A204.1 (cell line): ENCODE data around the gene PEX3.
"Not testable (repeated sequence)": the region's sequence is repeated elsewhere in the genome, so short reads cannot be mapped to it uniquely, and the experiment has no call there.

Source experiments
- FAIRE-seq: peaks from 2 replicates; lab custom pipeline; 2012; peaks lifted over from hg19 to GRCh38; lab: Jason Lieb, UNC

The PEX3 gene

DNA sequence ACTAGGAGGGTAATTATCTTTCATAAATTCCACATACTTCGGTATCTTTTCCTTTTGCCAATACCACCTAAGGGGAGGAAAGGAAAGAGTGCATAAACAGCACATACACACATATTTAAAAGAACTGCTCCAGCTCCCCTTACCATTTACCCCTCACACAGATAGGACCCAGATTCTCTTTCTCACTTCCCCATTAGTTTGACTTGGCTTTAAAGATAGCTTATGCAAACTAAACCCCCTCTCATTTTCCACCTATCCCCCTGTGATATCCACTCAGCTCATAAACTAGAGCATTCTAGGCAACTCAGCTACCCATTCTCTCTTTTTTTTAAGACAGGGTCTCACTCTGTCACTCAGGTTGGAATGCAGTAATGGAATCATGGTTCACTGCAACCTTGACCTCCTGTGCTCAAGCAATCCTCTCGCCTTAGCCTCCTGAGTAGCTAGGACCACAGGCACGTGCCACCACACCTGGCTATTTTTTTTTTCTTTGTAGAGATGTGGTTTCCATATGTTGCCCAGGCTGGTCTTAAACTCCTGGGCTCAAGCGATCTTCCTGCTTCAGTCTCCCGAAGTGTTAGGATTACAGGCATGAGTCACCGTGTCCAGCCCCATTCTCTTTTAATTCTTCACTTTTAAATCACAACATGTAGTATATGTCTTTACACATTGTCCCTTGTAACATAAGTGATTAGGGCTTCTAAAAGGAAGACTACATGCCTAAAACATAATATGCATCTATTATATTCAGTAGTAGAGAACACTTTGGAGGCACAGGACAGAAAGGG, 56.9 kb downstream of the PEX3 start:
- FAIRE-seq, result no peak

DNA sequence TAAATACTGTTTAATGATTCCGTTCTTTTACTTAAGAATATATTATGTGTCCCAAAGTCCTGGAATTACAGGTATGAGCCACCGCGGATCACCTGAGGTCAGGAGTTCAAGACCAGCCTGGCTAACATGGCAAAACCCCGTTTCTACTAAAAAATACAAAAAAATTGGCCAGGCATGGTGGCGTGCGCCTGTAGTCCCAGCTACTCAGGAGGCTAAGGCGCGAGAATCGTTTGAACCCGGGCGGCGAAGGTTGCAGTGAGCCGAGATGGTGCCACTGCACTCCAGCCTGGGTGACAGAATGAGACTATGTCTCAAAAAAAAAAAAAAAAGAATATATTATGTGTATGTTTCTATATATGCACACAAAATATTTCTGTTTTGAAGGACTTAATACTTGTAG, 59.7 kb downstream of the PEX3 start:
- not testable (repeated sequence) for FAIRE-seq

DNA sequence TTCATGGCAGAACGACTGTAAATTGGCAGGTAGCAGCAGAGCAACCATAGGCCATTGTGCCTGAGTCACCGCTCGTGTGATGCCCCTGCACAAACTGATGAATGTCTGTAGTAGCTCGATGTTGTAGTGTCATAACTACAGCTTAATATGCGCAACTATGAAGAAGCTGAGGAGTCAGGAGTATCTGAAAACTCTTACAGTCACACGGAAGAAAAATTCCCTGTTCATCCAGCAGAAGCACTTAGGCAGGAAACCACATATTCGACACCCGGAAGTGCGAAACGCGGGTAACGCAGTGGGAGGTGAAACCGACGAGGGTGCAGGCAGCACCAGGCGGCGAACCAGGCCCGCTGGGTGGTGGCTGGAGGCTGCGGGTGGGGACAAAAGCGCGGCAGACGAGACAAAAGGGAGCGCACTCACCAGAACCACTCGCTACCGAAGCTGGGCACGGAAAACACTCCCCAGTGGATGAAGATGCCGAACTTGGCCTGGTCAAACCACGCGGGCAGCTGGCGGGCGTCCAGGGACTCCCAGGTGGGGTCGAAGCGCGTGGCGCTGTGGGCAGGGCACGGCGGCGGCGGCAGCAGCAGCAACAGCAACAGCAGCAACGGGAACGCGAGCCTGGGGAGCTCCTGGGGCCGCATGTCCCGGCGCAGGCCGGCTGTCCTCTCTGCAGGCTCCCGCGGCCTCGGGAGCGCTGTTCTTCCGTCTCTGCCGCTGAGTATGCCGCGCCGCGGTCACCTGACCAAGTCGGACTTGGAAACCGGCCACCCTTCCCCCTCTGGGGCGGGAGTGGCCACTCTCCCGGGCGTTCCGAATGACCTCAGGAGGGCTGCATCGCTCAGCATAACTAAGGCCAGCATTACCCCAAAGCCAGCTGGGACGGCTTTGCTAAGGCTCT, 60.6 kb downstream of the PEX3 start, which contains the start of gene FUCA2:
Gene FUCA2 (minus strand): TSS at position 730 of the 901 bp plus-strand sequence. CDS start 86 bp downstream, at position 644.
- FAIRE-seq, result no peak

DNA sequence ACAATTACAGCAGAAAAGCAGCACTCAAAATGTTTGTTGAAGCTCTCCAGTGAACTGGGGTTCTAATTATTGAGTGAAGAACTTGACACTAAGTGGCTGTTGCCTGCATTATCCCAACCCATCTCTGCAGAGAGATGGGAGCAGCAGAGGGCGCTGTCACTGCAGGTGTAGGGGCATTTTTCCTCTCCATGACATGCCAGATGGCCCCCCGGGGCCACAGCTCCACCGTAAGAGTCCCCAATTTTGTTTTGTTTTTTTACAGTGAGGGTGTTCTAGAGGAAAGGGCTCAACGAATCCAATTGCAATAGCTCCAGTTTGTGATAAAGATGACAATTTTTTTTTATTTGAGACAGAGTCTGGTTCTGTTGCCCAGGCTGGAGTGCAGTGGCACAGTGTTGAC, 62.8 kb downstream of the PEX3 start:
- no peak for FAIRE-seq

DNA sequence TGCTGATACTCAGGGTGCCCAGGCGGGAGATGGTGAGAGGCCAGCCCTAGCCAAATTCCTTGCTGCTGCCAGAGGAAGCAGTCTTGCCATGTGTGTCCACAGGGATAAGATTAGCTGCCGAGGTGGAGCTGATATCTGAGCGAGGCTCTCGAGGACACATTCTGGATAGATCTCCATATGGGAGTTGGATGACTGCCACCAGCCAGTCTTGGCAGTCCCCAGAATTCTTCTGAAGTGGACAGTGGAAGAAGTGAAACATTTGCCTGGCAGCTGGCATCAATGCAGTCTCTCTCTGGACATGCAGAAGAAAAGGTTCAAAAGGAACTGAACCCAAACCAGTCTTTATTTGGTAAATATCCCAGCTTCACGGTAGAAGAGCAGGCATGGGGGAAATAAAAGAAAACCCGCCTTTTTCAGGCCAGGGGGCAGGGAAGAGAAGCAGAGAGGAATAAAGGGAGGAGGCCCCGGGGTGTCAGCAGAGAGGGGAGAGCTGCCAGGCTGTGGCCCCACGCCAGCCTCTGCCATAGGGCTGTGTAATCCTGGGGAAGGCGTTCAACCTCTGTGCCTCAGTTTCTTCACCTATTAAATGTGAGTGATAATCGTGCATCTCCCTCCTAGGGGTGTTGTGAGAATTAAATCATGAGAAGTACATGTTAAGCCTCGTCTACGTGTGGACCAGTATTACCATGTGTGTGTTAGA, 64.6 kb downstream of the PEX3 start:
- no peak for FAIRE-seq

DNA sequence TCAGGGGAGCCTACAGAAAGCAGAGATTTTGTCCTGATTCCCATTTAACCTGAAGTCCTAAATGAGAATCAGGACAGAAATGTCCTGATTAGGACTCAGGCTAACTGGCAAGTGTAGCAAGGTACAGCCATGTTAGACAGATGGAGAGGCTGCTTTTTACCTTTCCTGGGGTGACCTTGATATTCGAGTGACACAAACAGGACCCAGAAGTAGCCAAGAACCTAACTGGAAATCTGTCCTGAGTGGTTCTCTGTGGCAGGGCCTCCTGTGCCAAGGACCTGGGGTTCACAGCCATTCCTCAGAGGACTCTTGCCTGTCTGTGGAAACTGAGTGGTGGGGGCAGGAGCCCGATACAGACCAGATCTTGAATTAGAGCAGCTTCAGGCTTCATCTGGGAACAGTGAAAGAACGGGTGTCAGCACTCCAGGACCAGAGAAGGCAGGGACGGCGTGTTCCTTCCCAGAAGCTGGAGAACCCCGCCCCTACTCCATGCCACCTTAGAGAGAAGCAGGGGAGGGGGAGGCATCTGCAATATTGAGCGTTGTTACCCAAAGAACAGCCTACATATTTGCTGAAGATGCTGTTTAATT, 65.3 kb downstream of the PEX3 start:
- FAIRE-seq, result no peak

DNA sequence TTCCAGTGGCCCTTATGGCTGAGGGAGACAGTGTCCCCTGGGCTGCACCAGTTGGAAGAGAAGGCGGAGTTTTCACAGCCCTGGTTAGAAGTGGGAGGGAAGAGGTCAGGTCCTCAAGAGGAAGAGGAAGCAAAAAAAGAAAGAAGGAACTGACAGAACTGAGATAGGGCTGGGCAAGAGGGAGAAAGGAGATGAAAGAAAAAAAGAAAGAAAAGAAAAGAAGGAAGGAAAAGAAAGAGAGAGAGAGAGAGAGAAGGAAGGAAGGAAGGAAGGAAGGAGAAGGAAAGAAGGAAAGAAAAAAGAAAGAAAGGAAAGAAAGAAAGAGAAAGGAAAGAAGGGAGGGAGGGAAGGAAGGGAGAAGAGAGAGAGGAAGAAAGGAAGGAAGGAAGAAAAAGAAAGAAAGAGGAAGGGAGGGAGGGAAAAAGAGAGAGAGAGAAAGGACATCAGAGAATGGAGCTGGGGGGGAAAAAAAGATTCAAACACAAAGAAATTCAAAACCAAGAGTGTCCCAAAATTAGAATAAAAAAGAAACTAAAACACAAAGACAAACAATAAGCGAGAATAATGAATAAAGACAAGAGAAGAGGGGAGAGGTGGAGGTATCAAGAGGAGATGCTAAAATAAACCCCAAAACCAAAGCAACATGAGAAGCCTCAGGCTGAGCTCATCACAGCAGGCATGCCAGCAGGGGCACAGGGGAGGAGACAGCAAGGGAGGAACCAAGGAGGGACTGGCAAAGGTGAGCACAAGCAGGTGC, 66.3 kb downstream of the PEX3 start:
- no peak for FAIRE-seq

DNA sequence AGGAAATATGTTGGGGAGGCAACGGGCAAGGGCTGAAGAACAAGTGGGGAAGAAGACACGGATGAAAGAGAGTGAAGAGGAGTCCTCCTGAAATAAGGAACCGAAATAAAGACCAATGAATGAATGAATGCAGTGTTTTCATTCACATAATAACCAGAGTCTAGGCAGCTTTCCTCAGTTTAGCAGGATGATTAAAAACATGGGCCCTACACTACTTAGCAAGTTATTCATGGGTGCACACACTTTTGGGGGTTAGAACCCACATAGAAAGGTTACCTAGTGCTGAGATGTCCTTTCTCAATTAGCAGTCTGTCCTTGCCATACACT, 66.8 kb downstream of the PEX3 start:
- FAIRE-seq, result no peak

DNA sequence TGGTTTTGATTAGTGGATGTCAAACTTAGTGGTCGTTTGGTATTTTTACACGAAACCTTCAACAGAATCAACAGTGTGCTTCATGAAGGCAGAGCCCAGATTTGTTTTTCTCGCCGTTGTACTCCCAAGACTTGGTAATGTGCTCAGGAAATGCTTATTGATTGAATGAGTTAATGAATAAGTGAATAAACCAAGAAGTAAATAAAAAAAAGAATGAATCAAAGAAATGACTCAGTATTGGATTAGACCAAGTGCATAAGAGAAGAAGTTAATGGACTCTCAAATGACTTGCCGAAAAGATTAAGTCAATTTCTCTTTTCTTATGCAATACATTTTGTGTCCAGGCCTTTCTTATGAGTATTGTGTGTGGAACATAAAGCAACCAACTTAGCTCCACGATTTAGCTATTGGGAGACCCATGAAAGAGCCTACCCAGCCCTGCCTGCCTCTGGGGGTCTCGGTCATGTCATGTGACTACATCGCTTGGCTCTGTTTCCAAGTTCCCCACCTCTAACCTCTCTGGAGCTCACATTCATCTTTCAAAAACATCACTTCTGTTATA, 71.5 kb downstream of the PEX3 start:
- no peak for FAIRE-seq

DNA sequence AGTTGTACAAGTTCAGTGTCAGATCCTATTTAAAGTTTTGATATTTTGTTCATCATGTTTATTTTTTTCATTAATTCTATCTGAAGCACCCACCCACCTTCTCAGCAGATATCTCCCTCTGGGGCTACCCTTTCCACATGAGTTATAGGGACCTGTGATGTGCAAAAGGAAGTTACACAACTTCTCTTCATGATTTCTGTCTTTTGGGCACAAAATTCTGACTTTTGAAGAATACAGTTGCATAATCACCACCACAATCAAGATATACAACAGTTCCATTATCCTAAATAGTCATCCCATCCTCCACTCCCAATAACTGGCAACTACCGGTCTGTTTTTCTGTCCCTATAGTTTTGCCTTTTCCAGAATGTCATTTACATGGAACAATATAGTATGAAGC, 74.8 kb downstream of the PEX3 start:
- FAIRE-seq, result no peak

DNA sequence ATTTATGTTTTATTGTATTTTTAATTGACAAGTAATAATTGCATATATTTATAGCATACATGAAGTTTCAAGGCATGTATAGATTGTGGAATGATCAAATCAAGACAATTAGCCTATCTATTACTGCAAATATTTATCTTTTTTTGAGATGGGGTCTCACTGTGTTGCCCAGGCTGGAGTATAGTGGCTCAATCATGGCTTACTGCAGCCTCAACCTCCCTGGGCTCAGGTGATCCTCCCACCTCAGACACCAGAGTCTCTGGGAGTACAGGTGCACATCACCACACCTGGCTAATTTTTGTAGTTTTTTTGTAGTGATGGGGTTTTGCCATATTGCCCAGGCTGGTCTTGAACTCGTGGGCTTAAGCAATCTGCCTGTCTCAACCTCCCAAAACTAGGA, 77.1 kb downstream of the PEX3 start:
- FAIRE-seq, result no peak

DNA sequence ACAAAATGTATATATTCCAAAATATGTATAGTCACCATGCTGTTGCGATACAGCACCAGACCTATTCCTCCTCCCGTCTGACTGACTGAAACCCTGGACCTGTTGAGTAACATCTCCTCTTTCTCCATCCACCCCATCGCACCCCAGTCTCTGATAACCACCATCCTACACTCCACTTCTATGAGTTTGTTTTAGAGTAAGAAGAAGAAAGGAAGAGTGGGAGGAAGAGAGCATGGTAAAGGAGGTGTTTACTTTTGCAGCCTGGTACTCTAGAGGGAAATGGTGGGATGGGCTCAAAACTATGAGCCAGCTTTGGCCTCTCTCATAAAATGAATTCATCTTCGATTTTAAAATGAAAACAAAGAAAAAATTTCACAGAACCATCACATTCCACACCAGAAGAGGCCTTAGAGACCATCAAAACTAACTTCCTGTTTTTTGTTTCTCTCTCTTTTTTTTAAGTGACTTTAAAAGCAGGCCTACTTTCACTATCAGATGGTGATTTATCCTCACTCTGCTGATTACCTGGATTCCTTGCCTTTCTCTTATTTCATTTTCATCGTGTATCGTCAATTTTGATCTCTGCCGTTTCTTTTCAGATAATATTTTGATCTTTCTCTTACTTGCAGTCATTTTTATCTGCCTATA, 77.7 kb downstream of the PEX3 start:
- no peak for FAIRE-seq

DNA sequence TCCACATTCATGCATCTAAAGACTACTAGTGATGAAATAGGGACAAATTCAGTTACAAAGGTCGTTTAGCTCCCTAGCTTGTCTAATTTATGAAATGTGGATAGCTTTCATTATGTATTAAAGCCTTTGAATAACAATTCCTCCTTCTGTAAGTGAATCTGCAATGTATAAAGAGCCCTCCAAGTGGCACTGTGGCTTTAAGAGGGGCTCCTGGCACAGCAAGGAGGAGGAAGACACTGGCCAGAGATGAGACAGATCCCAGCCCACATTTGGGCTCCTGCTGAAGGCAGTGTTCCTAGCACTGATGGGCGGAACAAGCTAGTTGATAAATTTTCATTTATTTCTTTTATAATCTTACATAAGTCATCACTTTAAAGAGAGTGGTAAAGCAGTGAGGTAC, 78.5 kb downstream of the PEX3 start:
- no peak for FAIRE-seq

DNA sequence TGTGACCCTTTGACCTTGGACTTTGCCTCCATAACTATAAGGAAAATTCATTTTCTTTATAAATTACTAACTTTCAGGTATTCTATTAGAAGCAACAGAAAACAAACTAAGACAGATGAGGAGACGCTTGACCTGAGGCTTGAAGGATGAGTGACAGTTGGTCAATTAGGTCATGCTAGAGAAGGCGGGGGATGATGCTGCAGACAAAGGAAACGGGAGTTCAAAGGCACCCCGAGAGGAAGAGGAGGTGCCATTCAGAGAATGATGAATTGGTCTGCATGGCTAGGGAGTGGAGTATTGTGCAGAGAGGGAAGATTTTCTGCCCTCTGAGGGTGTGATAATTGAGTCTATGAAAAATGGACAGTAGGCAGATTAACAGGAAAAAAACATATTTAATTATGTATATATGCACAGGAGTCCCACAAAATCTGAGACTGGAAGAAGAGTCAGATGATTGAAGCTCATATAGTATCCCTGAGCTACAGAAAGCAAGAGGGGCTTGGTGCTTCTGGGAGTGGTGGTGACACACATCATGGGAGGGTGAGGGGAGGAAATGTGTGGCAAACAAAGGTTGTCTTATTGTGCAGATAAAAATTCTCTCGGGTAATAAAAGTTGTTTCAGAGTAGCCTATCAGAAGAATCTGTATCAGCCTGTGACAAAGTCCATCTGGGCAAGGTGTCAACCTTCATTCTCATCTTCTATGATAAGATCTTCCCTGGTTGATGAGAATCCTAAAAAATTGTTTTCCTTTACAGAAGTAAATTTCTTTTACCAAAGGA, 81.3 kb downstream of the PEX3 start:
- FAIRE-seq, result no peak

DNA sequence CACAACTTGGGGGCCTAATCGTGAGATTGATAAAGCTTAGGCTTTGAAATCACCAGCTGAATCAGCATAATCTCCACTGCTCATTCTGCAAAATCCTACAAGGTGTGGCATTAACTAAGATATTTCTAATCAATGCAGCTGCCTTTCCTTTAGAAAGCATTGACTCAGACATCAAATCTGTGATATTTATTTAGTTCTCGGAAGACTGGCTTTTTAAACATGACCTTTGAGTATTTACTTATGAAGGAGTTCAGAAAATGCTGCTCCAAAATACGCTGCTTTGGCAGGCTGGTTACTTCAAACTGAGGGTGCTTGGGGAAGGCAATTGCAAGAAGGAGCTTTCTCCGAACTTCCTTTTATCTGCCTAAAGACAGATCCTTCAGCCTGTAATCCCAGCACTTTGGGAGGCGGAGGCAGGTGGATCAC, 84.6 kb downstream of the PEX3 start:
- FAIRE-seq, result no peak

DNA sequence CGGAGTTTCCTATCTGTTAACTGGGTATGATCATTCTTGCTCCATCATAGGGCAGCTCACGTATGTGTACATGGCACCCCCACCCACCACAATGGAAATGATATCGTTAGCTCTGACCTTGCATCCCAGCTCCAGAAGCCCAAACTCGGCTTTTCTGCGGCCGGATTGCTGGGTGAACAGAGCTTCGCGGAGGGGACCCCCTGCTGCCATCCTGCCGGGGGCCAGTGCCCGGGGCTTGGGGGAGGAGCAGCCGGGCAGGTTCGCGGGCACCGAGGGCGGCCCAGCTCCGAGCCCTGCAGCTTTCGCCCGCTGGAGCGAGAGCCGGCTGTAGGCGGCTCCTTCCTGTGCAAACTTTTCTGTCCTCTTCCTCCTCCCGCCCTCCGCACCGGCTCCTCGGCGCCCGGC, 85.9 kb downstream of the PEX3 start:
- FAIRE-seq, result no peak

DNA sequence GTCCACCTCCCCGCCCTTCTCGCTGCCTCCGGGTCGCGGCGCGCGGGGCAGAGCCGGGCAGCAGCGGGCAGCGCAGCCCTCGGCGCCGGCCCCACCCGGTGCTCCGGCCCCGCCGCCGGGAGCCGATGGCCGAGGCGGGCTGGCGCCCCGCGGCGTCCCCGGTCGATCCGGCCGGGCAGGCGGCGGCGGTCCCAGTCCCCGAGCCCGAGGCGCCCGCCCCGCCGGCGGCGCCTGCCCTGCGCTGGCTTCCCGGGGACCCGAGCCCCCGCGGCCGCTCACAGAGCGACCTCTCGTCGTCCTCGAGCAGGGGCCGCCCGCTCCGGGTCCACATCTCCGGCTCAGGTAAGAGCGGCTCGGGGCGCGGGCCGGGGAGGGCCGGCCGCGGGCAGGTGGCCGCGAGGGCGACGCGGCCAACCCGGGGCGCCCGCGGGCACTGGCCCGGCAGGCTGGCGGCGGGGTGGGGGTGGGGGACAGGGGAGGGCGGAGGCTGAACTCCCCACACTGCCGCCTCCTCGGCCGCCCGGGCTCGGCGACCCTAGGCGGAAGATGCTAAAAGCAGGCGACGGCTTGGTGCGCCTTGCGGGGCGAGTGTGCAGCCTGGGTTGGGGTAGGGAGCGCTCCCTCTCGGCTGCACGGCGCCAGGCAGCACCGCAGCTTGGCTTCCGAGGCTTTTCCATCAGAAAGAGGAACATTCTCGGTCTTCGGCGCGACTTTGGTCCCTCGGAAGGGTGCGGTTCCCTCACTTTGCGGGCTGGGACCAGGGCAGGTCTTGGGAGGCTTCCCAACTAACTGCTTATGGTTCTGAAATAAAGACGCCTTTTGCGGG, 86.5 kb downstream of the PEX3 start:
- FAIRE-seq, result no peak

DNA sequence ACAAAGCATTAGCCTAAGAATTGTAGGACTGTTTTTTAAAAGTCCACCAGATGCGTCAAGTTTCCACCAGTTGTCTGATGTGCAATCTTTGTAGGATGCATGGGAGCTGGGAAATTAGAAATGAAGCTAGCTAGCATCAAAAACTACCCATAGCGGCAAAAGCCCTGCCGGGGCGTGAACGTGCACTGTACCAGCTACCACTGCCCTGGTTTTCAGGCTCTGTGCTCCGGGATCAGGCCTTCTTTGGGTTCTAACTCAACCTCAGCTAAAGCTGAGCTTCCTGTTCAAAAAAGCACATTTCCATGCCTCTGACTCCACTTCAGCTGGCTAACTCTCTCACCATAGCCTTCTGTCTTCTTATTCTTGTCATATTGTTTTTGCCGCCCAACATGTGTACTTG, 87.8 kb downstream of the PEX3 start:
- no peak for FAIRE-seq

DNA sequence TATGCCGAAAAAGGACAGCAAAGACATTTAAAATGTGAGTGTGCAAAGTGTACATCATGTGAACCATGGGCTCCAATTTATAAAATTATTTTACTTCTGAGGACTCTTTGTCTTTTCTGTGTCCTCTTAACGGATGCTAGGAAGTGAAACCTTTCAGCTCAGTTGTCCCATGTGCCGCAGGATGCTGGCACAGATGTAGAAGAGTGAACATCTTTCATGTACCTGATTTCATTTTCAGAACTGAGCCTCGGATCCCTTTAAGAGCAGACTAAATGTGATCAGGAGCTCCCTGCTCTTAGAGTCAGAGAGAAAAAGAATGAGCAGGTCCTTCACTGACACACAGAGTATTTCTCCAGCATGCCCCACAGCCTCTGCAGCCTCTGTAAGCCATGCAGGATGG, 88.5 kb downstream of the PEX3 start:
- no peak for FAIRE-seq
